Progenitor cell of endocrine pancreas (in vitro differentiated cells): Measurements from ENCODE around the gene PARK7. TPM values are rescaled to one million over a fixed set of nuclear protein-coding genes. Genes with fewer than 3 reads are reported as not detected.
"Not testable (repeated sequence)": the region's sequence is repeated elsewhere in the genome, so short reads cannot be mapped to it uniquely, and the experiment has no call there.

ENCODE experiments used
- DNase-seq: peaks from one replicate; pipeline ENCODE4 v3.0.0; 2021; ENCODE audit warnings: low spot score; ENCODE audit not compliant: unreplicated experiment
- H3K27ac Mint-ChIP-seq: 2 replicates; pipeline ENCODE4 v1.8.0; 2021; ENCODE audit warnings: mild to moderate bottlenecking, moderate library complexity, mixed read lengths
- H3K27me3 Mint-ChIP-seq: 2 replicates; pipeline ENCODE4 v1.8.0; 2021; ENCODE audit warnings: mixed read lengths
- H3K36me3 Mint-ChIP-seq: 2 replicates; pipeline ENCODE4 v1.8.0; 2022; ENCODE audit warnings: mixed read lengths; ENCODE audit not compliant: insufficient read depth
- H3K4me1 Mint-ChIP-seq: 2 replicates; pipeline ENCODE4 v1.8.0; 2021; ENCODE audit warnings: low read depth, mixed read lengths
- H3K4me3 Mint-ChIP-seq: 2 replicates; pipeline ENCODE4 v1.8.0; 2021; ENCODE audit warnings: low read depth, mild to moderate bottlenecking, moderate library complexity, mixed read lengths
- H3K9me3 Mint-ChIP-seq: 2 replicates; pipeline ENCODE4 v1.8.0; 2021; ENCODE audit warnings: low read depth, mixed read lengths
- total RNA-seq: library from RNA; stranded (reverse); gene quantifications from 2 replicates; pipeline ENCODE4 v1.2.1, GENCODE V29; 2021
- TF ChIP-seq, protein P1 (sequence below): fragments of 200-600 bp; sonication (generic); IDR thresholded peaks from one replicate; pipeline ENCODE4 v1.5.0; 2021; ENCODE audit warnings: antibody characterized with exemption, mild to moderate bottlenecking; ENCODE audit not compliant: unreplicated experiment

PARK7 gene
- total RNA-seq, 1 donor from 2014 or later = 218 TPM

DNA sequence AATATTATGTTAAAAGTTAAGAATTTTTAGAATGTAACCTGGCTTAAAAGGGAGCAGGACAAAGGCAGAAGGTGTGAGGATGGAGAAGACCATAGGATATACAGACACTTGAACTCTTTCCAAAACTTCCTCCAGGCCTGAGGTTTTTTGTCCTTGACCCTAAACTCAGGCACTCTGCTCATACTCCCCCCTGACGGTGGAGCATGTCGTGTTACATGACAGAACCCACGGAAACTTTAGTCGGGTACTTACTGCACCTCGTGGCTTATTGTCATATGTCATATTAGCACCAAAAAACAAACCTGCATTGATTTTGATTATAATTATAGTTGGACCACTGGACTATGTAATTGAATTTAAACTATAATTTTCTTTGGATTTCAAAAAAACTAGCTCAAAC, 41.6 kb upstream of the PARK7 start:
- Mint-ChIP-seq H3K4me1 (no peaks in the 10 kb centered on the region), H3K27ac (no peak overlapping the region), H3K27me3 (peaks cover 8% of the 10 kb centered on the region), H3K36me3 (no peaks in the 10 kb centered on the region), H3K4me3 (no peak overlapping the region), H3K9me3 (no peaks in the 10 kb centered on the region)
- DNase-seq = no peak
- TF ChIP-seq, protein P1, sequence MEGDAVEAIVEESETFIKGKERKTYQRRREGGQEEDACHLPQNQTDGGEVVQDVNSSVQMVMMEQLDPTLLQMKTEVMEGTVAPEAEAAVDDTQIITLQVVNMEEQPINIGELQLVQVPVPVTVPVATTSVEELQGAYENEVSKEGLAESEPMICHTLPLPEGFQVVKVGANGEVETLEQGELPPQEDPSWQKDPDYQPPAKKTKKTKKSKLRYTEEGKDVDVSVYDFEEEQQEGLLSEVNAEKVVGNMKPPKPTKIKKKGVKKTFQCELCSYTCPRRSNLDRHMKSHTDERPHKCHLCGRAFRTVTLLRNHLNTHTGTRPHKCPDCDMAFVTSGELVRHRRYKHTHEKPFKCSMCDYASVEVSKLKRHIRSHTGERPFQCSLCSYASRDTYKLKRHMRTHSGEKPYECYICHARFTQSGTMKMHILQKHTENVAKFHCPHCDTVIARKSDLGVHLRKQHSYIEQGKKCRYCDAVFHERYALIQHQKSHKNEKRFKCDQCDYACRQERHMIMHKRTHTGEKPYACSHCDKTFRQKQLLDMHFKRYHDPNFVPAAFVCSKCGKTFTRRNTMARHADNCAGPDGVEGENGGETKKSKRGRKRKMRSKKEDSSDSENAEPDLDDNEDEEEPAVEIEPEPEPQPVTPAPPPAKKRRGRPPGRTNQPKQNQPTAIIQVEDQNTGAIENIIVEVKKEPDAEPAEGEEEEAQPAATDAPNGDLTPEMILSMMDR = no peak

DNA sequence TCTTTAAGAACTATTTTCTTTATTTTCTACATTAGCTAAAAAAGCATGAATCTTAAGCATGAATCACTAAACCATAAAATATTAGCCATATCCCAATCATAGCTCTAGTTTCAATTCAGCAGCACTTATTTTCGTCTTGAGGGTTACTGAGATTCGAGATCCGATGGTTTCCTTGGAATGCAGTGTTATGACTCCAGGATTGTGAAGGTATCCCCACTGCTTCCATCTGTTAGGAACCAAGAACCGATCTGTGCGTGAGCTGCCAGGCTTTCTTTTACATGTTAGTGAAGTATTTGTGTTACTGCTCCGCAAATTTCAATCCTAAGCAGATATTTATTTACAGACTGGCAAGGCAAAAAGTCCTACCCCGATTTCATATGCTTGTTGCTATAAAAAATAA, 39.7 kb upstream of the PARK7 start:
- H3K9me3 Mint-ChIP-seq = no peaks in the 10 kb centered on the region
- no peaks in the 10 kb centered on the region for H3K36me3 Mint-ChIP-seq
- DNase-seq = no peak
- H3K27me3 Mint-ChIP-seq = peaks cover 18% of the 10 kb centered on the region
- H3K4me1 Mint-ChIP-seq = no peaks in the 10 kb centered on the region
- no peak overlapping the region for H3K4me3 Mint-ChIP-seq
- no peak overlapping the region for H3K27ac Mint-ChIP-seq
- TF ChIP-seq, protein P1 = no peak

DNA sequence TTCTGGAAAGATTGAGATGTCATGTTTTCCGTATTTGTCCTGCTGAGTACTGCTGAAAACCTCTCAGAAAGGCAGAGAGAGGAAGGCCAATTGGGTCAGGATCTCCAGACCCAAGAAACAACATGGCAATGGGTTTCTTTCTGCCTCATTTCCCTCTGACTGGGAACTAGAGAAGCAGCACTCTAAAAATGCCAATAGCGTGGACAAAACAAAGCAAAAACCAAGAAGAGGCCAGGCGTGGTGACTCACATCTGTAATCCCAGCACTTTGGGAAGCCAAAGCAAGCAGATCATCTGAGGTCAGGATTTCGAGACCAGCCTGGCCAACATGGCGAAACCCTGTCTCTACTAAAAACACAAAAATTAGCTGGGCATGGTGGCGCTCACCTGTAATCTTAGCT, 39.2 kb upstream of the PARK7 start:
- H3K9me3 Mint-ChIP-seq = no peaks in the 10 kb centered on the region
- H3K36me3 Mint-ChIP-seq = no peaks in the 10 kb centered on the region
- no peak overlapping the region for H3K4me3 Mint-ChIP-seq
- TF ChIP-seq, protein P1 = no peak
- DNase-seq = no peak
- peaks cover 20% of the 10 kb centered on the region for H3K27me3 Mint-ChIP-seq
- H3K4me1 Mint-ChIP-seq = no peaks in the 10 kb centered on the region
- no peak overlapping the region for H3K27ac Mint-ChIP-seq

DNA sequence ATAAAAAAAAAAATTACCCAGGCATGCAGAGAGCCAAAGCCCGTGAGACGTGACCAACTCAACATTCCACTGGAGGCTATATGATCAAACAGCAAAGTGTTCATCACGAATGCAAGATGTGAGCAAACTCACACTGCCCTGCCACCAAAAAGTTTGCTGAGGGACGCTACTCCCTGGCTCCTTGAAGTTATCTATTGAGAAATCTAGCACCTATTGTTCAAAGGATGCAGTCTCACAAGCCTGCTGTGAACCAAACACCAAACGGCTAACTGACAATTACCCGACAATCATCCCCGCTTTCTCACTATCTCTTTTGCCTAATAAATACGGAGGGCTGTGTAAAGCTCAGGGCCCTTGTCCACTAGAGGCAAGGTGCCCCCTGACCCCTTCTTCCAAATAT, 34.5 kb upstream of the PARK7 start:
- H3K4me3 Mint-ChIP-seq, H3K36me3 Mint-ChIP-seq, H3K4me1 Mint-ChIP-seq, H3K27ac Mint-ChIP-seq, H3K9me3 Mint-ChIP-seq, DNase-seq: not testable (repeated sequence)
- peaks cover 34% of the 10 kb centered on the region for H3K27me3 Mint-ChIP-seq

DNA sequence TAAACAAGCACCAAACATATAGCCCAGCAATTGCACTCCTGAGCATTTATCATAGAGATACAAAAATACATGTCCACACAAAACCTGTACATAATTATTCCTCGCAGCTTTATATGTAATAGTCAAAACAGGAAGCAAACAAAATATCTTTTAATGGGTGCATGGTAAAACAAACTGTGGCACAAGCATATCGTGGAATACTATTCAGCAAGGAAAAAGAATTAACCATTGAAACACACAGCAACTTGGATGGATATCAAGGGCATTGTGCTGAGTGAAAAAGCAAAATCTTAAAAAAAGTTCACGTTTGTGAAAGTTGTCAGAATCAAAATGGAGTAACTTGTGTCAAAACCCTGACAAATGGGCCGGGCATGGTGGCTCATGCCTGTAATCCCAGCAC, 33.3 kb upstream of the PARK7 start:
- no peaks in the 10 kb centered on the region for H3K36me3 Mint-ChIP-seq
- no peaks in the 10 kb centered on the region for H3K9me3 Mint-ChIP-seq
- TF ChIP-seq, protein P1 = no peak
- H3K4me3 Mint-ChIP-seq = no peak overlapping the region
- H3K27ac Mint-ChIP-seq = no peak overlapping the region
- H3K4me1 Mint-ChIP-seq = no peaks in the 10 kb centered on the region
- peaks cover 38% of the 10 kb centered on the region for H3K27me3 Mint-ChIP-seq
- no peak for DNase-seq

DNA sequence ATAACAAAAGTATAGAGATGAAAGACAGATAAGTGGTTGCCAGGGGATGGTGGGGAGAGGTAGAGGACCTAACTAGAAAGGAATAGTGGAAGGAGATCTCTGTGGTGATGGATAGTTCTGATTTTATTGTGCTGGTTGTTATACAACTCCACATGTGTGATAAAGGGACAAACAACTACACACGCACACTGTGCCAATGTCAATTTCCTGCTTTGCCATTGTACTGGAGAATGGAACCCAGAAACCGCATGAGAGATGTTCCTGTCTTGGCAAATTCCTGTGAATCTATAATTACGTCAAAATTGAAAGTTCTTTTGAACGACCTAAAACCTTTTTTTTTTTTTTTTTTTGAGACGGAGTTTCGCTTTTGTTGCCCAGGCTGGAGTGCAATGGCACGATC, 31.9 kb upstream of the PARK7 start:
- no peak for DNase-seq
- Mint-ChIP-seq H3K4me3 (no peak overlapping the region), H3K36me3 (no peaks in the 10 kb centered on the region), H3K4me1 (no peaks in the 10 kb centered on the region), H3K9me3 (no peaks in the 10 kb centered on the region), H3K27ac (no peak overlapping the region), H3K27me3 (peaks cover 38% of the 10 kb centered on the region)
- TF ChIP-seq, protein P1 = no peak
